Heart right ventricle (tissue), 16 donors: ENCODE results near the gene ZBTB9. TPM values are rescaled to one million over a fixed set of nuclear protein-coding genes. Genes with fewer than 3 reads are reported as not detected.

Experiments used
- ATAC-seq, 8 donors: fragments of 200-7000 bp; cut with Tn5 transposase; one replicate each; pipeline ENCODE4 v1.9.1; 2020; ENCODE audit warnings: mild to moderate bottlenecking in 8 of 8, moderate library complexity in 8 of 8, moderate number of reproducible peaks in 1 of 8
- DNase-seq, 2 donors: peaks; one replicate each; pipeline ENCODE4 v3.0.0-alpha.2; 2020
- H3K27ac ChIP-seq, 10 donors: fragments of 200-600 bp; sonication (generic) in 2 of 10; one replicate each; pipeline versions ENCODE4 v1.5.0 to v1.8.0; 2020 to 2022; ENCODE audit warnings: mild to moderate bottlenecking in 3 of 10
- H3K27me3 ChIP-seq, 7 donors: fragments of 200-600 bp; one replicate each; pipeline ENCODE4 v1.8.0; 2021 to 2022; ENCODE audit warnings: mild to moderate bottlenecking in 2 of 7
- H3K36me3 ChIP-seq, 9 donors: fragments of 200-600 bp; sonication (generic) in 1 of 9; one replicate each; pipeline versions ENCODE4 v1.5.0 to v1.8.0; 2020 to 2022; ENCODE audit warnings: mild to moderate bottlenecking in 2 of 9
- H3K4me1 ChIP-seq, 9 donors: fragments of 200-600 bp; sonication (generic) in 1 of 9; one replicate each; pipeline versions ENCODE4 v1.5.0 to v1.8.0; 2020 to 2022; ENCODE audit warnings: mild to moderate bottlenecking in 4 of 9
- H3K4me3 ChIP-seq, 10 donors: fragments of 200-600 bp; sonication (generic) in 2 of 10; one replicate each; pipeline versions ENCODE4 v1.5.0 to v1.8.0; 2020 to 2022; ENCODE audit warnings: mild to moderate bottlenecking in 7 of 10, moderate library complexity in 2 of 10
- H3K9me3 ChIP-seq, 11 donors: fragments of 200-600 bp in 10 of 11; sonication (generic) in 2 of 11; one replicate each; pipeline versions ENCODE4 v1.5.0 to v1.8.0; 2013 to 2022; ENCODE audit warnings: mild to moderate bottlenecking in 2 of 11, control low read depth in 1 of 11, moderate library complexity in 1 of 11
- CTCF ChIP-seq, 9 donors: fragments of 200-600 bp; sonication (generic) in 2 of 9; IDR thresholded peaks; one replicate each; pipeline versions ENCODE4 v1.5.0 to v1.8.0; 2021 to 2022; ENCODE audit warnings: antibody characterized with exemption in 9 of 9, mild to moderate bottlenecking in 5 of 9, moderate library complexity in 1 of 9
- WGBS, 2 donors: extraction: QIAGEN DNeasy Blood & Tissue Kit; methylation state at CpG; one replicate each; pipeline ENCODE4 v1.1.7; 2013; ENCODE audit warnings: inconsistent platforms in 1 of 2; 5-methylcytosine and 5-hydroxymethylcytosine counted together
- intact Hi-C, 10 donors: fragments of 100-400 bp; cut with DNase I; formaldehyde crosslinking; loops; one replicate each; pipeline versions ENCODE4 v1.11.1 to v1.14.2; 2022
- polyA plus RNA-seq, 2 donors: library from polyadenylated mRNA; stranded (reverse); fragments of 200-250 nt; gene quantifications; one replicate each; pipeline ENCODE4 v1.2.3, GENCODE V29; 2013
- total RNA-seq, 10 donors: library from RNA; stranded (reverse); fragmentation: NEBNext Ultra II Directional in 3 of 10; extraction: Animal tissue kit (Norgen Biotek cat#: 25700) in 3 of 10; gene quantifications; one replicate each; pipeline versions ENCODE4 v1.2.1 to v1.2.4, GENCODE V29; 2021 to 2023
- donor health status: Arrhythmogenic right ventricular cardiomyopathy.
- donor health status: ischemic (EF 13 %, LVEDD 7.1; RV severe dilation, severe dysfunction).
- donor health status: healthy with polysubstance abuse.
- donor health status: DM: no; HTN: yes; CAD: no.
- donor health status: DM: no; HTN: no; CAD: no.
- donor health status: ischemic (EF 25% LVEDD 6.9; RV normal size, moderate dysfunction).
- donor health status: ischemic (EF 25% LVEDD 5.7; RV mildly dilated, moderate dysfunction).
- donor health status: healthy.
- donor health status: DM: yes; HTN: yes; CAD: no.
- donor health status: Ischemic cardiomyopathy.
- donor health status: ischemic (EF 35%, LVEDD 5.7; RV mildly dilated, moderate dysfunction).
- donor health status: nonischemic (EF 11% LVEDD 7.7; RV severe dilation, severe dysfunction).
- donor health status: DM: yes; HTN: yes; CAD: no.
- donor health status: PGD.
- donor health status: ischemic (EF 29% LVEDD 5.4; RV normal size, mild dysfunction).
- donor health status: nonischemic (EF 23%, LVEDD 6.1; RV moderate dilation, normal function).

Gene ZBTB9
- total and polyA plus RNA-seq, 12 donors, result 1.2 to 6.5 (median 4.8) TPM

GRCh38 chr6:33411632-33412005, 42.8 kb upstream of the ZBTB9 start:
- TF ChIP-seq CTCF (IDR thresholded peaks at IDR 0.05), result no peak
- ATAC-seq (no peak), DNase-seq (no peak)
- Histone ChIP-seq H3K36me3 (peaks cover 0 to 46% (median 21%) of the 10 kb centered on the region in 9 donors), H3K27ac (peak overlapping the region in 9 of 10 donors; percentile 93 to 100 (median 99)), H3K9me3 (no peaks in the 10 kb centered on the region), H3K27me3 (no peaks in the 10 kb centered on the region), H3K4me1 (peaks cover 7 to 42% (median 33%) of the 10 kb centered on the region in 9 donors), H3K4me3 (peak overlapping the region; percentile 74 to 100 (median 99))
- WGBS, 2 donors, result 54 to 61% methylated on average over 6 of the region's 6 CpGs
- intact Hi-C loops, result loop anchor here in 3 of 10 donors (2.0 to 10.0 kb wide), 3 partner anchors 21 to 1747 kb away; partner anchors contain the start of genes TAPBP (in 2 of the 3), ZBTB22 (in 2 of the 3), C6orf47 (in 1 of the 3) and CSNK2B (in 1 of the 3)

GRCh38 chr6:33412140-33413009, 42.0 kb upstream of the ZBTB9 start:
- Histone ChIP-seq H3K36me3 (peaks cover 0 to 50% (median 21%) of the 10 kb centered on the region in 9 donors), H3K4me3 (peak overlapping the region in 8 of 10 donors; percentile 74 to 100 (median 99)), H3K4me1 (peaks cover 14 to 49% (median 40%) of the 10 kb centered on the region in 9 donors), H3K27me3 (no peaks in the 10 kb centered on the region), H3K27ac (peak overlapping the region in 8 of 10 donors; percentile 93 to 100 (median 99)), H3K9me3 (no peaks in the 10 kb centered on the region)
- no peak for DNase-seq
- no peak for TF ChIP-seq CTCF (IDR thresholded peaks at IDR 0.05)
- intact Hi-C loops, result loop anchor here in 3 of 10 donors (10.0 kb wide), 2 partner anchors 98 to 1748 kb away; partner anchors contain the start of genes TAPBP (in 2 of the 3), ZBTB22 (in 2 of the 3), C6orf47 (in 1 of the 3) and CSNK2B (in 1 of the 3)
- no peak for ATAC-seq
- 86 to 90% methylated on average over 10 of the region's 10 CpGs for WGBS, 2 donors

GRCh38 chr6:33413241-33414120, 40.9 kb upstream of the ZBTB9 start:
- ATAC-seq (no peak), DNase-seq (no peak)
- Histone ChIP-seq H3K27ac (no peak overlapping the region), H3K9me3 (no peaks in the 10 kb centered on the region), H3K4me1 (peaks cover 16 to 55% (median 43%) of the 10 kb centered on the region in 9 donors), H3K4me3 (no peak overlapping the region), H3K27me3 (no peaks in the 10 kb centered on the region), H3K36me3 (peaks cover 0 to 50% (median 21%) of the 10 kb centered on the region in 9 donors)
- WGBS, 2 donors, result 87 to 88% methylated on average over 14 of the region's 14 CpGs
- intact Hi-C loops, result loop anchor here in 3 of 10 donors (10.0 kb wide), 2 partner anchors 99 to 1749 kb away; partner anchors contain the start of genes TAPBP (in 2 of the 3), ZBTB22 (in 2 of the 3), C6orf47 (in 1 of the 3) and CSNK2B (in 1 of the 3)
- no peak for TF ChIP-seq CTCF (IDR thresholded peaks at IDR 0.05)
